HG03103 (cell line): ENCODE data around the gene SETD3.

Experiments
- ATAC-seq: cut with Tn5 transposase; IDR thresholded peaks from one replicate; pipeline ENCODE4 v1.9.1; 2021; ENCODE audit warnings: low read depth; ENCODE audit not compliant: unreplicated experiment

The SETD3 gene

DNA sequence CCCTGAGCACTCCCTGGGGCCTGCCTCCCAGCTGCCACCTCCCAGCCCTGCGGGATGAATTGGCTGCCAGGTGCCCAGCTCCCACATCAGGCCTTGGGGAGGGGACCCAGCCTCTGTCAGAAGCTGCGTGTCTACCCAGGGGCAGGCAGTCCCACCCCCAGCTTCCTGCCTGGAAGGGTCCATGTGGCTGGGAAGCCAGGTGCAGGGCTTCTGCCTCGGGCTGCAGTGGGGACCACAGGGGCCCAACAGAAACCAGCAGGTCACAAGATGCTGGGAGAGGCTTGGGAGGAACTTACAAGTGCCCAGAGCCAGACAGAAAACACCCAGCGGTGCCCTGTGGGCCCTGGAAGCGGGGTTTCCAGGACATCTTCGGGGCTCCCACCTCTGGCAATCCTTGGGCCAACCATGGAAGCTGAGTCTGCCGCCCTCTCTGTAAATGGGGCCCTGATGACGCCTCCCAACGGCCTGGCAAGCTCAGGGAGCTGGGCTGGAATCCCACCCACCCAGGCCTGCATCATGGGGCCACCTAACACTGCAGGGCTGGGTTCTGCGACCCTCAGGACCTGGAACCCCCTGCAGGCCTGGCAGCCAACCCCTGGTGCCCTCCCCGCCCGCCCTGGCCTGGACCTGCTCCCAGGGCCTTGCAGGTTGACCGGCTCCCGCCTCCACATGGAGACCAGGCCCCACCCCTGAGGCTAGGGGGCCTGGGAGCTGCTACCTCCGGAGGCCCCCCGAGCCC is 37.2 kb upstream of the SETD3 start:
- ATAC-seq: no peak

DNA sequence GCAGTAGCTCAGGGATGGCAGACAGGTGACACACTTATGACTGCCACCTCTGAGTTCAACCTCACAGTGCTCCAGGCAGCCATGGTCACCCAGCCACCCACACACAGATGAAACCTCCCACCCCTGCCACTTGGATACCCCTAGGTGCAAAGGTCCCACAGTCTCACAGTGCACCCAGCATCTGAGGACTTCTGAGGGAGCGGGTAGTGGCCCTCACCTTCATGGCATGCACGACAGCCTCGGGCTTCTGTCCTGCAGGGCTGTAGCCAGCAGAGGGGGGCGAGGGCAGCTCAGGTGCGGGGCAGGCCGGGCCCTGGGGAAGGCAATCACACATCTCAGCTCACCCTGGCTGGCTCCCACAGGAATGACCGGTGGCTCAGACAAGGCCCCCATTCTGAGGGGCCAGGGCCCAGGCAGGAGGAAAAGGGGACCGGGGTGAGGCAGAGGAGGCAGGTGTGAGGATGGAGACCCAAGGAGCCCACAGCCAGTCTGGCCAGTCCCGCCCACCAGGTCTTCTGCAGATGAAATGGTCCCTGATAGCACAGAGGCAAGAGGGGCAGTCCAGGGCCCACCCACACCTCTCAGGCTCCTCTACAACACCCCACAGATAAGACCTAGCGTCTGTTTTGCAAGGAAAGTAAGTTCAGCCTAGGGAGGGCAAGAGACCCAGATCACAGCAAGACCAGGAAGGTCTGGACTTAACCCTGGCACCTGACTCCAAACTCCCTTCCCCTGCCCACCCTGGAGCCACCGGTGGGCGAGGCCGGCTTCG is 36.4 kb upstream of the SETD3 start:
- ATAC-seq: no peak

DNA sequence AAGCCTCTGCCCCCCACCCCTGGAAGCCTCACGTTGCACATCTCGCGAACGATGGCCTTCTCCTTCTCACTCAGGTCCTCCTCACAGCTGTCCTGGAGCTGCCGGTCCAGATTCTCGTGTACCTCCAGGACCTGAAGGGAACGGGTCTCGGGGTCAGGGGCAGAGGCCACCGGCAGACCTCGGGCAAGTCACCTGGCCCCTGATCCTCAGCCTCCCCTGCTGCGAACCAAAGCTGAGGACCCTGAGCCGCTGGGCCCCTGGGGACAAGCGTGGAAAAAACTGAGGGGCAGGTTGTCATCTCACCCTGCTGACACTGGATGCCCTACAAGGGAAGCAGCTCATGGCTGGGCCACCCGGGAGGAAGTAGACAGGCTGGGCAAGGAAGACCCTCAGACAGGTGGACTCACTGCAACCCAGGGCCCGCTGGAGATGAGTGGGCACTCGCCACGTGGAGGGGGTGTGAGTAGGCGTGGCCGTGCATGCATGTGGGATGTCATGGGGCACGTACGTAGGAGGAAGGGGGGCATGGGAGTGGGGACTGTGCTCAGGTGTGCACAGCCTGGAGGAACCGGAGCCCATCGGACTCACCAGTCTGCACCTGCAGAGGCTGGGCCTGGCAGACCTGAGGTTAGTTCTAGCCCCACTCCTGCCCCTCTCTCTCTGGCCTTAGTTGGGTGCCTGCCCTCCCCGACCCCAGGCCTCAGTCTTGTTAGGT is 35.7 kb upstream of the SETD3 start:
- no peak for ATAC-seq

GRCh38 chr14:99515301-99516155 is 34.9 kb upstream of the SETD3 start:
- ATAC-seq: no peak

DNA sequence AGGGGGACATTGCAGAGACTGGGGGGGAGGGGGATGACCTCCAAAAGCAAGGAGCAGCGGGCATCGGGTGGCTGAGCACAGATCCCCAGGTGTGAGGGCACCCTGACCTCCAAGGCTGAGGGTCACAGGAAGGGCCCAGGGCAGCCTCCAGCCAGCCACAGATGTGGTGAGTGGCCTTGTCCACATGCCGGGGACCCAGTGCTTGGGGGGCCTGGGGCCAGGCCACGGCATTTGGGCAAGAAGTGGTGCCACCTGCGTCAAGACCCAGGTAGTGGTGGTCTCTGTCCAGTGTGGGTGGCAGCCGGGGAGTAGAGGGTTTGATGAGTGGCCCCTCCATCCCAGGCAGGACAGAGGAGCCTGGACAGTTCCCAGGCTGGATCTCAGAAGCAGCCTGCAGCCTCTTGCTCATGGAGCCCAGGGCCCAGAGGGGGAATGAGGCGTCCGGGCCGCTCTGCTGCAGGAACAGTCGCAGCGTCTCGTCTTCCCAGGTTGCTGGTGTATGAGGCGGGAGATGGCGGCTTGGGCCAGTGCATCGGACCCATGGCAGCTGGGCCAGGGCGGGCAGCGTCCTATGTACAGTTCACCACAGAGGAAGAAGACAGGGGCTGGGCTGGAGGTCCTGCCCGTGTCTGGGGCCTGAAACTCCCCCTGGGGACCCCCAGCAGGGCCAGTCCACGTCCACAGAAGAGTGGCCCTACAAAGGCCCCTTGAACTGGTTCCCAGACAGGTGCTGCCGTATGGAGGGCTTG is 34.1 kb upstream of the SETD3 start:
- ATAC-seq: no peak

- ATAC-seq: no peak
Observed at GRCh38 chr14:99513946-99514551, 33.4 kb upstream of the SETD3 start.

DNA sequence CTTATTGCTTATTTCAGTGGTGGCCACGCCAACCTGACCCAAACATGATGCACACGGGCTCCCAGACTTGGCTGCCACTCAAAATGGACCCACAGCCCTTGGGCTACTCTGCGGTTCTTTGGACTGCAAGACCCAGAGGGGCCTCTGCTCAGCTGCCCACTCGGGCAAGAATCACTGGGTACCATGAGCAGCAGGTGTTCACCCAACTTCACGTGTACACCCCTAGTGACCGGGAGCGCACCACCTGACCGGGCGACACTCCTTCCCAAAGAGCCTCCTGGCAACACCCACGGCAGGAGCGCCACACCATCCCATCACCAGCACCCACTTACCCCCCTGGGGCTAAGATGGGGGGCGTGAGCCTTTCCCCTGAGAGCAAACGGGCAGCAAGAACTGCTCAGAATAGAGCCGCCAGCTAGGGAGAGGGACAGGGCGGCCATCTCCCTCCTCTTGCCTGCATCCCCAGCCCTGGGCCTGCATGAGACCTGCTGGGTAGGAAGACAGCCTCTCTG is 32.6 kb upstream of the SETD3 start:
- ATAC-seq: no peak

DNA sequence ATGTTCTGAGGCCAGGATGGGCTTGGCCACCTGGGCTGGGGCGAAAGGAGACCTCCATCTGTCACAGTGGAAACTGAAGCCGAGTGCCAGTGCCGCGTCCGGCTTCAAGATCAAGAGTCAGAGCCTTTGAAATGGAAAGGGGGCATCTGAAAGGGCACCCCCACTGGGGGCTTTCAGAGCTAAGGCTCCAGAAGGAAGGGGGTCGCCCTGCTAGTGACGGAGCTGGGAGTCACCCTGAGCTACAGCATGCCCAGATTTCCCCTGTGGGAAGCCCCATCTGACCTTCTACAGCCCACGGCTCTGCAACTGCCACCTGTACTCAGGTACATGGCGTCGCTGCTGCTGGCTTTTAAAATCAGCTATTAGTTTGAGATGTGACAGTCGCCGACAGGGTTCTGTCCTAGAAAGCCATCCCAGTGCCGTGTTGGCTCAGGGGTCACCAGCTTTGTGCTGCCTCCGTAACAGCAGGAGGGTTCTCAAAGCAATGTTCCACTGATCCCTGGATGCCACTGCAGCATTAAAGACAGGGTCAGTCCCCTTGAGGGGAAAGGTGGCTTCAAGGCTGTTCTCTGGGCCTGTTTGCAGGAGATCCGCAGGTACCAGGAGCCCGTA is 32.0 kb upstream of the SETD3 start:
- ATAC-seq: no peak

DNA sequence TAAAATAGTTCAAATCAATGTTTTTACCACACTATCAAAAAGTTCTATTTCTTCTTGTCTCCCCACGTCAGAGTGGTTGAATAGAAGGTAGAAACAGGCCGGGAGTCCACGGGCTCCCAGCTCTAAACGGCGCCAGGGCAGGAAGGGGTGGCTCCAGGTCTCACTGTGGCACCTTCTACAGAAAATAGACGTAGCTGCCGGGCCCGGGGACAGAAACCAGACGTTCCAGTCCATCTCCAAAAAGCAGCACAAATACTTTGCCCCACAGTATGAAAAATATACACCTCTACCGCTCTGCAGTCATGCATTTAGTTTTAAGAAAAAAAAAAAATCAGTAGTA is 31.4 kb upstream of the SETD3 start:
- ATAC-seq: no peak

- ATAC-seq: no peak
Observed at GRCh38 chr14:99511421-99512109, 30.9 kb upstream of the SETD3 start.

- no peak for ATAC-seq
Observed at GRCh38 chr14:99510556-99511139, 30.0 kb upstream of the SETD3 start.

- no peak for ATAC-seq
Observed at GRCh38 chr14:99509871-99510555, 29.4 kb upstream of the SETD3 start.

DNA sequence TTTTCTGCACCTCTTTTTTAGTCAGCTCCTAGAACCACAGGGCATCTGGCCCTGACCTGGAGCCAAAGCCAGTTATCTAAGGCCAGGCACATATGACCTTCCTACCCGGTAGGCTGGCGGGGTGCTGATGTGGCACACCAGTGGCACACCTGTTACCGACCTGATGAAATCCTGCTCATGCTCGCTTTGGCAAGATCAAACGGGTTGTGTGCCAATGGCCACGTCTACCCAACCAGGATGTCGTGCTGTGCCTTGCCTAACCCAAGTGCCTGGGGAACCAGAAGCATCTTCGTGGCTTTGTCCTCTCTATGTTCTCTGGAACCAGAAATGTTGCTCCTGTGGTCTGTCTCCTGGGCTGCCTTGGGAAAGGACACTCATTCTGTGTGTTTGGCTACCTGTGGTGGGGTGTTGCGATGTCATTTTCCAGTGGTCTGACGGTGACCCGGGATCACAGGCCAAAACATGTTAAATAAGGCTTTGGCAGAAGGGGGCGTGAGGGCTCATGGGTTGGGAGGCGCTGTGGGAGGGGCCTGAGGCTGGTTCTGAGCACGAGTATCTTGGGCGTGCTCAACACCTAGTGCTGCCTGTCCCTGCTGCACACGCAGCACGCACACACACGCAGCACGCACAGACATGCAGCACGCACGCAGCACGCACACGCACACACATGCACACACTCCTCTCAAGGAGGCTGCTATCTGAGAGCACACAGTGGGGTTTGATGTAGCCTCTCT is 28.4 kb upstream of the SETD3 start:
- ATAC-seq: no peak

DNA sequence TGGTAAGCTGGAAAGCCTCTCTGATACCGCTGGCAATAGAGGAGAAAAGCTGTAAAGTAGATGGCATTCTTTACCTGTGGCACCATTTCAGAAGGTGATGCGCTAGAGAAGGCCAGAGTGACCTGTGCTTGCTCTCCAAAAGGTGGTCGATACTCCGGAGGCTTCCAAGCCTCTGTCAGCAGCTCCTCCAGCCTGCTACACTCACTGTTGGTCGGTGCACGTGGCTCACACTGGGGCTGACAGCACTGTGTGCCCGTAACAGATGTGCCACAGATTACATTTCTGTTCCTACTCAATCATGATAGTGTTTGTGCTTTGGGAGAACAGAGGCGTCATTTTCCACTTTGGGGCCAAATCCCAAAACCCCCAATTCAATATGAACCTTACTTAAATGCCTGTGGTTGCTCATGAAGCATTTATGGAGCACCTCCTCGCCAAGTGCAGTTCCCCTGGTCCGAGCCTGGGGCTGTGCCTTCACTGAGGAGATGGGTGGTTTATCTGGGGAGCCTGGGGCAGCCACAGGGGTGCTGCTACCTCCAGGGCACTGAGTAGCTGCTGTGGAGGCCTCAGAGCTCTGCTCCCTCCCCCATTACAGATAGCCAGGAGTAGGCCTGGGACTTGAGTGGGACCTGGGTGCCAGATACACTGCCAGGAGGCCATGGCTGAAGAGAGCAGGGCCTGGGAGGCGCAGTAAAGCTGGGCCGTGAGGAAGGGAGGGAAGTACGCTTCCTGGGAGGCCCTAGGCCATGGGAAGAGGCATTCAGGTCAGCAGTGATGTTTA is 27.4 kb upstream of the SETD3 start:
- ATAC-seq: no peak

DNA sequence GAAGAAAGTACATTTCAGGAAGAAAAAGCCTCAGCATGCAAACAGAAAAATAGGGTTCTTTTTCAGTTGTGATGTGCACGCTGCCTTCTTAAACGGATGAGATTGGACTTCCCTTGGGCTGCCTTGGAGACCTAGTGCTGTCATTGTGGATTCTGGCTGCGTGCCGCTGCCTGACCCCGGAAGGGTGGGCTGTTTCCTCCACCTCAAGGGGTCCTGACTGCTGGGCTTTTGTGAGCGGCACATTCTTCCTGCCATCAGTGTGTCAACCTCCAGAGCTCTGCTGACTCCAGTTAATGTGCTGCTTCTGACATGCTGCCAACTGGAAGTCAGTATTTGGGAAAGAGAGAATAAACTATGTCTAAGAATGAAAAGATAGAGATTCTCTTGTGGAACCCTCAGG is 25.6 kb upstream of the SETD3 start:
- ATAC-seq: no peak

- no peak for ATAC-seq
Observed at GRCh38 chr14:99505089-99505488, 24.4 kb upstream of the SETD3 start.
